CD4-positive, CD25-positive, alpha-beta regulatory T cell (primary cell): ENCODE data around the gene CD48. TPM values are rescaled to one million over a fixed set of nuclear protein-coding genes. Genes with fewer than 3 reads are reported as not detected.
"Not testable (repeated sequence)": the region's sequence is repeated elsewhere in the genome, so short reads cannot be mapped to it uniquely, and the experiment has no call there.

Source experiments
- ATAC-seq, 2 donors: fragments of 150-1000 bp; cut with Tn5 transposase; one replicate each; pipeline ENCODE4 v1.10.0; 2021; ENCODE audit warnings: low read depth in 2 of 2, moderate number of reproducible peaks in 2 of 2, moderate library complexity in 1 of 2
- DNase-seq, 3 donors: peaks; one replicate each; pipeline versions ENCODE4 v3.0.0 to v3.0.0-alpha.2; 2012 to 2022; ENCODE audit warnings: mixed read lengths in 1 of 3
- H3K27ac ChIP-seq: one replicate; pipeline ENCODE4 v1.7.0; 2013; ENCODE audit warnings: mild to moderate bottlenecking, low read length; ENCODE audit not compliant: insufficient read depth, poor library complexity, severe bottlenecking
- H3K27me3 ChIP-seq: one replicate; pipeline ENCODE4 v1.7.0; 2013; ENCODE audit warnings: low read length; ENCODE audit not compliant: control insufficient read depth, insufficient read depth
- H3K36me3 ChIP-seq: one replicate; pipeline ENCODE4 v1.7.0; 2013; ENCODE audit warnings: mild to moderate bottlenecking, low read length, moderate library complexity; ENCODE audit not compliant: control insufficient read depth, insufficient read depth
- H3K4me1 ChIP-seq: 2 replicates; pipeline ENCODE4 v1.7.0; 2013; ENCODE audit warnings: mild to moderate bottlenecking, low read length; ENCODE audit not compliant: insufficient read depth, control insufficient read depth, poor library complexity, severe bottlenecking
- H3K4me3 ChIP-seq: one replicate; pipeline ENCODE4 v1.7.0; 2013; ENCODE audit warnings: low read depth, mild to moderate bottlenecking, low read length, moderate library complexity
- H3K9me3 ChIP-seq, 2 experiments: 1 replicate in 1 of 2; 2 replicates in 1 of 2; pipeline ENCODE4 v1.7.0; 2013; ENCODE audit warnings: low read length in 2 of 2, mild to moderate bottlenecking in 1 of 2, moderate library complexity in 1 of 2; ENCODE audit not compliant: control insufficient read depth in 2 of 2
- H3K27ac Mint-ChIP-seq, 3 donors: one replicate each; pipeline ENCODE4 v1.8.0; 2020 to 2022; ENCODE audit warnings: mild to moderate bottlenecking in 3 of 3, mixed read lengths in 3 of 3, moderate library complexity in 2 of 3
- H3K27me3 Mint-ChIP-seq: one replicate; pipeline ENCODE4 v1.8.0; 2022; ENCODE audit warnings: mild to moderate bottlenecking, mixed read lengths
- H3K36me3 Mint-ChIP-seq: one replicate; pipeline ENCODE4 v1.8.0; 2020; ENCODE audit warnings: mixed read lengths
- H3K4me1 Mint-ChIP-seq, 4 donors: one replicate each; pipeline ENCODE4 v1.8.0; 2020 to 2022; ENCODE audit warnings: mixed read lengths in 4 of 4, mild to moderate bottlenecking in 1 of 4
- H3K4me3 Mint-ChIP-seq, 4 donors: one replicate each; pipeline ENCODE4 v1.8.0; 2020 to 2022; ENCODE audit warnings: mild to moderate bottlenecking in 4 of 4, mixed read lengths in 4 of 4, moderate library complexity in 3 of 4
- H3K9me3 Mint-ChIP-seq, 7 donors: one replicate each; pipeline ENCODE4 v1.8.0; 2020 to 2022; ENCODE audit warnings: mixed read lengths in 7 of 7, mild to moderate bottlenecking in 3 of 7, moderate library complexity in 2 of 7
- polyA plus RNA-seq, 4 donors: library from polyadenylated mRNA; unstranded; fragments of 300-500 nt; fragmentation: Illumina TruSeq; gene quantifications; one replicate each; pipeline ENCODE4 v1.2.3, GENCODE V29; 2021
- total RNA-seq: library from RNA; stranded (reverse); gene quantifications from one replicate; pipeline ENCODE4 v1.2.3, GENCODE V29; 2022

Gene CD48
- total and polyA plus RNA-seq, 5 donors from 2014 or later: 196 to 290 (median 242) TPM

GRCh38 chr1:160740133-160740688, 28.6 kb upstream of the CD48 start:
- Histone ChIP-seq H3K4me1 (no peaks in the 10 kb centered on the region), H3K27ac (no peak overlapping the region), H3K4me3 (no peak overlapping the region), H3K36me3 (no peaks in the 10 kb centered on the region), H3K27me3 (no peaks in the 10 kb centered on the region), H3K9me3 (peaks cover 5 to 8% of the 10 kb centered on the region in 2 experiments)
- ATAC-seq (no peak), DNase-seq (no peak)
- Mint-ChIP-seq H3K9me3 (peaks cover 0 to 13% (median 2%) of the 10 kb centered on the region in 7 donors), H3K4me3 (no peak overlapping the region), H3K27me3 (peaks cover 11% of the 10 kb centered on the region), H3K27ac (peak overlapping the region in 2 of 3 donors; percentile 9 to 48), H3K4me1 (peaks cover 18 to 34% (median 22%) of the 10 kb centered on the region in 4 donors), H3K36me3 (no peaks in the 10 kb centered on the region)

- no peak within 1 kb of the TSS for H3K4me3 ChIP-seq
- Mint-ChIP-seq H3K27me3 (peaks cover 11% of the 10 kb centered on the region), H3K36me3 (no peaks in the 10 kb centered on the region), H3K9me3 (peaks cover 0 to 13% (median 2%) of the 10 kb centered on the region in 7 donors), H3K4me1 (peaks cover 10 to 29% (median 17%) of the 10 kb centered on the region in 4 donors), H3K4me3 (no peak within 1 kb of the TSS), H3K27ac (peak within 1 kb of the TSS in 2 of 3 donors; percentile 9 to 48)
- H3K36me3 ChIP-seq: no peaks in the 10 kb centered on the region
- peak in 1 of 3 donors; percentile 39 for DNase-seq
- H3K4me1 ChIP-seq: no peaks in the 10 kb centered on the region
- H3K27me3 ChIP-seq: no peaks in the 10 kb centered on the region
- peak; percentile 67 to 68 for ATAC-seq
- H3K27ac ChIP-seq: no peak within 1 kb of the TSS
- H3K9me3 ChIP-seq: peaks cover 5 to 8% of the 10 kb centered on the region in 2 experiments
Observed at GRCh38 chr1:160739098-160739511, 27.5 kb upstream of the CD48 start, which contains the start of gene SLAMF7. SLAMF7 (plus strand) TSS chr1:160739247; CDS start chr1:160739302, 55 bp downstream.

- Mint-ChIP-seq H3K9me3 (peaks cover 0 to 13% (median 2%) of the 10 kb centered on the region in 7 donors), H3K4me1 (peaks cover 9 to 30% (median 19%) of the 10 kb centered on the region in 4 donors), H3K4me3 (no peak overlapping the region), H3K27ac (no peak overlapping the region), H3K27me3 (peaks cover 11% of the 10 kb centered on the region), H3K36me3 (no peaks in the 10 kb centered on the region)
- DNase-seq (no peak), ATAC-seq (no peak)
- no peak overlapping the region for H3K4me3 ChIP-seq
- H3K36me3 ChIP-seq: no peaks in the 10 kb centered on the region
- peaks cover 5 to 8% of the 10 kb centered on the region in 2 experiments for H3K9me3 ChIP-seq
- peaks cover 8% of the 10 kb centered on the region for H3K4me1 ChIP-seq
- H3K27ac ChIP-seq: no peak overlapping the region
- H3K27me3 ChIP-seq: no peaks in the 10 kb centered on the region
Observed at GRCh38 chr1:160738271-160738670, 26.6 kb upstream of the CD48 start.

- Mint-ChIP-seq H3K9me3 (peaks cover 0 to 13% (median 4%) of the 10 kb centered on the region in 7 donors), H3K4me1 (peaks cover 20 to 38% (median 29%) of the 10 kb centered on the region in 4 donors), H3K36me3 (no peaks in the 10 kb centered on the region), H3K4me3 (peak overlapping the region in 2 of 4 donors; percentile 45 to 59), H3K27ac (peak overlapping the region in 2 of 3 donors; percentile 60 to 68), H3K27me3 (peaks cover 11% of the 10 kb centered on the region)
- Histone ChIP-seq H3K27me3 (no peaks in the 10 kb centered on the region), H3K9me3 (peaks cover 5 to 8% of the 10 kb centered on the region in 2 experiments), H3K4me1 (peaks cover 8% of the 10 kb centered on the region), H3K36me3 (no peaks in the 10 kb centered on the region), H3K4me3 (peak overlapping the region; percentile 49), H3K27ac (no peak overlapping the region)
- DNase-seq (no peak), ATAC-seq (no peak)
Observed at GRCh38 chr1:160734301-160734700, 22.7 kb upstream of the CD48 start.

GRCh38 chr1:160733898-160734297, 22.3 kb upstream of the CD48 start:
- peaks cover 8% of the 10 kb centered on the region for H3K4me1 ChIP-seq
- peak overlapping the region; percentile 49 for H3K4me3 ChIP-seq
- H3K27me3 ChIP-seq: no peaks in the 10 kb centered on the region
- peak overlapping the region in 2 of 3 donors; percentile 60 to 68 for H3K27ac Mint-ChIP-seq
- H3K36me3 Mint-ChIP-seq: no peaks in the 10 kb centered on the region
- H3K27me3 Mint-ChIP-seq: peaks cover 11% of the 10 kb centered on the region
- H3K27ac ChIP-seq: no peak overlapping the region
- H3K4me1 Mint-ChIP-seq: peaks cover 20 to 35% (median 27%) of the 10 kb centered on the region in 4 donors
- DNase-seq: no peak
- H3K9me3 ChIP-seq: peaks cover 5 to 8% of the 10 kb centered on the region in 2 experiments
- ATAC-seq: no peak
- H3K4me3 Mint-ChIP-seq: peak overlapping the region in 2 of 4 donors; percentile 45 to 59
- no peaks in the 10 kb centered on the region for H3K36me3 ChIP-seq
- peaks cover 0 to 13% (median 4%) of the 10 kb centered on the region in 7 donors for H3K9me3 Mint-ChIP-seq

GRCh38 chr1:160731990-160732389, 20.4 kb upstream of the CD48 start:
- H3K27ac ChIP-seq: no peak overlapping the region
- Mint-ChIP-seq H3K27me3 (peaks cover 3% of the 10 kb centered on the region), H3K27ac (no peak overlapping the region), H3K4me1 (peaks cover 13 to 33% (median 26%) of the 10 kb centered on the region in 4 donors), H3K9me3 (peaks cover 0 to 11% (median 2%) of the 10 kb centered on the region in 7 donors), H3K36me3 (no peaks in the 10 kb centered on the region), H3K4me3 (no peak overlapping the region)
- H3K4me1 ChIP-seq: peaks cover 10% of the 10 kb centered on the region
- H3K36me3 ChIP-seq: no peaks in the 10 kb centered on the region
- no peaks in the 10 kb centered on the region for H3K27me3 ChIP-seq
- no peak overlapping the region for H3K4me3 ChIP-seq
- ATAC-seq: no peak
- DNase-seq: no peak
- H3K9me3 ChIP-seq: peaks cover 2 to 7% of the 10 kb centered on the region in 2 experiments

- not testable (repeated sequence) for H3K27ac Mint-ChIP-seq, ATAC-seq
- H3K4me1 Mint-ChIP-seq: peaks cover 13 to 33% (median 26%) of the 10 kb centered on the region in 4 donors
Observed at GRCh38 chr1:160731564-160731963, 19.9 kb upstream of the CD48 start.

GRCh38 chr1:160727316-160727640, 15.7 kb upstream of the CD48 start:
- no peak overlapping the region for H3K4me3 Mint-ChIP-seq
- peaks cover 1 to 15% (median 14%) of the 10 kb centered on the region in 4 donors for H3K4me1 Mint-ChIP-seq
- H3K27me3 Mint-ChIP-seq: peaks cover 4% of the 10 kb centered on the region
- no peaks in the 10 kb centered on the region for H3K36me3 Mint-ChIP-seq
- no peaks in the 10 kb centered on the region for H3K9me3 ChIP-seq
- no peak overlapping the region for H3K27ac Mint-ChIP-seq
- ATAC-seq (no peak), DNase-seq (no peak)
- H3K36me3 ChIP-seq: no peaks in the 10 kb centered on the region
- peaks cover 0 to 2% (median 0%) of the 10 kb centered on the region in 7 donors for H3K9me3 Mint-ChIP-seq
- no peak overlapping the region for H3K4me3 ChIP-seq
- H3K4me1 ChIP-seq: peaks cover 8% of the 10 kb centered on the region
- H3K27ac ChIP-seq: no peak overlapping the region
- H3K27me3 ChIP-seq: no peaks in the 10 kb centered on the region

More at GRCh38 chr1:160731564-160731963, 19.9 kb upstream of the CD48 start:
- H3K4me1 ChIP-seq: peaks cover 14% of the 10 kb centered on the region
- not testable (repeated sequence) for H3K36me3 ChIP-seq, H3K27ac ChIP-seq, H3K9me3 ChIP-seq, H3K27me3 ChIP-seq, DNase-seq, H3K9me3 Mint-ChIP-seq, H3K4me3 ChIP-seq, H3K36me3 Mint-ChIP-seq, H3K4me3 Mint-ChIP-seq, H3K27me3 Mint-ChIP-seq
